ENCODE data around the gene CLIC4. TPM values are rescaled to one million over a fixed set of nuclear protein-coding genes. Genes with fewer than 3 reads are reported as not detected.
A peak's percentile ranks its signal among the peaks of the same experiment; 100 is the strongest.

The CLIC4 gene
- total RNA-seq, 2 donors from 2014 or later = 77.2 to 124 TPM

GRCh38 chr1:24713736-24714135, 31.5 kb upstream of the CLIC4 start:
- no peaks in the 10 kb centered on the region for H3K4me1 ChIP-seq (replicated peaks)
- no peaks in the 10 kb centered on the region for H3K36me3 ChIP-seq
- H3K27me3 ChIP-seq (replicated peaks; ENCODE audit: insufficient read depth) = no peaks in the 10 kb centered on the region
- TF ChIP-seq CTCF (IDR thresholded peaks at IDR 0.05) (no peak), POLR2AphosphoS5 (IDR thresholded peaks at IDR 0.05) (no peak), POLR2A (IDR thresholded peaks at IDR 0.05) (no peak)
- no peak overlapping the region for H3K4me3 ChIP-seq
- 72% methylated on average over 5 of the region's 5 CpGs for WGBS
- H3K27ac ChIP-seq = no peak overlapping the region
- intact Hi-C loops (cut with DNase I) = no loop called here
- no peak for DNase-seq (ENCODE audit: low spot score)
- H3K9me3 ChIP-seq = no peaks in the 10 kb centered on the region

GRCh38 chr1:24714859-24715520, 30.3 kb upstream of the CLIC4 start:
- no peaks in the 10 kb centered on the region for H3K4me1 ChIP-seq (replicated peaks)
- H3K9me3 ChIP-seq = no peaks in the 10 kb centered on the region
- no peak for TF ChIP-seq POLR2AphosphoS5 (IDR thresholded peaks at IDR 0.05)
- no peak for TF ChIP-seq CTCF (IDR thresholded peaks at IDR 0.05)
- TF ChIP-seq POLR2A (IDR thresholded peaks at IDR 0.05) = no peak
- DNase-seq (ENCODE audit: low spot score) = no peak
- H3K27ac ChIP-seq = no peak overlapping the region
- no peaks in the 10 kb centered on the region for H3K36me3 ChIP-seq
- intact Hi-C loops (cut with DNase I) = no loop called here
- no peaks in the 10 kb centered on the region for H3K27me3 ChIP-seq (replicated peaks; ENCODE audit: insufficient read depth)
- WGBS = 89% methylated on average over 8 of the region's 8 CpGs
- no peak overlapping the region for H3K4me3 ChIP-seq

- Histone ChIP-seq H3K4me3 (no peak overlapping the region), H3K27ac (no peak overlapping the region), H3K9me3 (no peaks in the 10 kb centered on the region), H3K4me1 (replicated peaks) (no peaks in the 10 kb centered on the region), H3K27me3 (replicated peaks; ENCODE audit: insufficient read depth) (no peaks in the 10 kb centered on the region), H3K36me3 (no peaks in the 10 kb centered on the region)
- DNase-seq (ENCODE audit: low spot score) = no peak
- TF ChIP-seq CTCF (IDR thresholded peaks at IDR 0.05) (no peak), POLR2AphosphoS5 (IDR thresholded peaks at IDR 0.05) (no peak), POLR2A (IDR thresholded peaks at IDR 0.05) (no peak)
- intact Hi-C loops (cut with DNase I) = no loop called here
- WGBS = 98% methylated on average over 7 of the region's 7 CpGs
Observed at GRCh38 chr1:24715658-24716057, 29.6 kb upstream of the CLIC4 start.

- no peaks in the 10 kb centered on the region for H3K27me3 ChIP-seq (replicated peaks; ENCODE audit: insufficient read depth)
- DNase-seq (ENCODE audit: low spot score) = no peak
- WGBS = 91% methylated on average over 8 of the region's 8 CpGs
- intact Hi-C loops (cut with DNase I) = no loop called here
- no peaks in the 10 kb centered on the region for H3K4me1 ChIP-seq (replicated peaks)
- no peak overlapping the region for H3K4me3 ChIP-seq
- H3K9me3 ChIP-seq = no peaks in the 10 kb centered on the region
- H3K27ac ChIP-seq = no peak overlapping the region
- H3K36me3 ChIP-seq = no peaks in the 10 kb centered on the region
- TF ChIP-seq POLR2AphosphoS5 (IDR thresholded peaks at IDR 0.05) (no peak), POLR2A (IDR thresholded peaks at IDR 0.05) (no peak), CTCF (IDR thresholded peaks at IDR 0.05) (no peak)
Observed at GRCh38 chr1:24717887-24718650, 27.2 kb upstream of the CLIC4 start.

- no peak overlapping the region for H3K27ac ChIP-seq
- H3K9me3 ChIP-seq = no peaks in the 10 kb centered on the region
- no peak for TF ChIP-seq CTCF (IDR thresholded peaks at IDR 0.05)
- TF ChIP-seq POLR2A (IDR thresholded peaks at IDR 0.05) = no peak
- TF ChIP-seq POLR2AphosphoS5 (IDR thresholded peaks at IDR 0.05) = peak; percentile 44
- intact Hi-C loops (cut with DNase I) = no loop called here
- WGBS = 73% methylated on average over 12 of the region's 12 CpGs
- H3K4me1 ChIP-seq (replicated peaks) = no peaks in the 10 kb centered on the region
- no peak overlapping the region for H3K4me3 ChIP-seq
- no peaks in the 10 kb centered on the region for H3K27me3 ChIP-seq (replicated peaks; ENCODE audit: insufficient read depth)
- no peak for DNase-seq (ENCODE audit: low spot score)
- H3K36me3 ChIP-seq = no peaks in the 10 kb centered on the region
Observed at GRCh38 chr1:24720152-24720551, 25.1 kb upstream of the CLIC4 start.
